GM12878 (cell line): ENCODE measurements around the gene FBN2. TPM values are rescaled to one million over a fixed set of nuclear protein-coding genes. Genes with fewer than 3 reads are reported as not detected.

Experiments used
- ASH2L ChIP-seq: fragments of 300-600, 200-600 bp; sonication (generic); IDR thresholded peaks from 2 replicates; pipeline ENCODE4 v1.6.1; 2017; ENCODE audit warnings: low read depth, mild to moderate bottlenecking, borderline replicate concordance
- DPF2 ChIP-seq: fragments of 450-650 bp; IDR thresholded peaks from 2 replicates; pipeline ENCODE4 v1.6.1; 2017; ENCODE audit warnings: mild to moderate bottlenecking
- FOXK2 ChIP-seq: fragments of 450-650 bp; IDR thresholded peaks from 2 replicates; pipeline ENCODE4 v1.6.1; 2017; ENCODE audit warnings: mild to moderate bottlenecking, moderate library complexity
- IRF4 ChIP-seq: IDR thresholded peaks from 2 replicates; pipeline ENCODE4 v1.6.1; 2011; ENCODE audit warnings: low read depth, low read length
- POU2F2 ChIP-seq: IDR thresholded peaks from 3 replicates; pipeline ENCODE4 v1.6.1; 2011; ENCODE audit warnings: low read depth, mild to moderate bottlenecking, low read length, borderline replicate concordance
- SUPT20H ChIP-seq: IDR thresholded peaks from 2 replicates; pipeline ENCODE4 v1.6.1; 2011; ENCODE audit warnings: low read depth, mild to moderate bottlenecking, low read length, moderate library complexity, borderline replicate concordance; ENCODE audit not compliant: control insufficient read depth
- polyA plus RNA-seq, 11 experiments: library from polyadenylated mRNA; depleted of rRNA in 4 of 11; unstranded in 6 of 11; stranded (reverse) in 5 of 11; fragments of >200 nt; fragmentation: Nextera tagmentation in 4 of 11; fragmentation: Illumina TruSeq in 1 of 11; extraction: Ambion mirVana in 4 of 11; extraction: Trizol in 1 of 11; gene quantifications; 1 replicate in 1 of 11; 2 replicates in 10 of 11; pipeline versions ENCODE4 v1.2.1 to v1.2.3, GENCODE V29; 2011 to 2016; ENCODE audit warnings: inconsistent platforms in 2 of 11, missing spikeins in 2 of 11, low read depth in 1 of 11
- total RNA-seq, 4 experiments: library from RNA; depleted of rRNA in 3 of 4; stranded (reverse); fragments of >200 nt in 3 of 4; fragmentation: Illumina TruSeq in 1 of 4; extraction: Trizol in 1 of 4; gene quantifications; 2 replicates each; pipeline versions ENCODE4 v1.2.1 to v1.2.3, GENCODE V29; 2013 to 2021
- TF ChIP-seq, protein P1 (sequence below): fragments of 450-650 bp; IDR thresholded peaks from 2 replicates; pipeline ENCODE4 v1.6.1; 2014; ENCODE audit warnings: mild to moderate bottlenecking
- TF ChIP-seq, protein P2 (sequence below): fragments of 450-650 bp; formaldehyde crosslinking; IDR thresholded peaks from 2 replicates; pipeline ENCODE4 v1.4.0; 2020; ENCODE audit warnings: mild to moderate bottlenecking, moderate library complexity

Gene FBN2
- total and polyA plus RNA-seq, 10 of the 15 experiments (the other 5 are each of a cell fraction or from before 2014, with no cell fraction given): 0.01 to 0.98 (median 0.10) TPM; not detected in 3

DNA sequence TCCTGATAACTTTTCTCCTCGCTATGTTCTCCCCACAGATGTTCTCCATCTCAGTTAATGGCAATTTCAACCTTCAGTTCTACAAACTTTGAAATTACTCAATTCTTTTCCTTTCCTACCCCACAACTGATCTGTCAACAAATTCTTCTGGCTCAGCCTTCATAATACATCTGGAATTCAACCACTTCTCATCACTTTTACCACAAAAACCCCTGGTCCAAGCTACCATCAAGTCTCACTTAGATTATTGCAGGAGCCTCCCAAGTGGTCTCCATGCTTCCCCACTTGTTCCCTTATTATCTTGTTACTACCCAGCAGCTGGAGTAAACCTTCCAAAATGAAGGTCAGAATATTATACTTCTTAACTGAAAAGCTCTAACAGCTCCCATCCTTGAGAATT is 110.1 kb downstream of the FBN2 start (continued):
- TF ChIP-seq ASH2L (no peak), IRF4 (no peak), POU2F2 (no peak), FOXK2 (no peak), SUPT20H (no peak), DPF2 (no peak)
- TF ChIP-seq, protein P1, sequence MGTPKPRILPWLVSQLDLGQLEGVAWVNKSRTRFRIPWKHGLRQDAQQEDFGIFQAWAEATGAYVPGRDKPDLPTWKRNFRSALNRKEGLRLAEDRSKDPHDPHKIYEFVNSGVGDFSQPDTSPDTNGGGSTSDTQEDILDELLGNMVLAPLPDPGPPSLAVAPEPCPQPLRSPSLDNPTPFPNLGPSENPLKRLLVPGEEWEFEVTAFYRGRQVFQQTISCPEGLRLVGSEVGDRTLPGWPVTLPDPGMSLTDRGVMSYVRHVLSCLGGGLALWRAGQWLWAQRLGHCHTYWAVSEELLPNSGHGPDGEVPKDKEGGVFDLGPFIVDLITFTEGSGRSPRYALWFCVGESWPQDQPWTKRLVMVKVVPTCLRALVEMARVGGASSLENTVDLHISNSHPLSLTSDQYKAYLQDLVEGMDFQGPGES: no peak
- TF ChIP-seq, protein P2, sequence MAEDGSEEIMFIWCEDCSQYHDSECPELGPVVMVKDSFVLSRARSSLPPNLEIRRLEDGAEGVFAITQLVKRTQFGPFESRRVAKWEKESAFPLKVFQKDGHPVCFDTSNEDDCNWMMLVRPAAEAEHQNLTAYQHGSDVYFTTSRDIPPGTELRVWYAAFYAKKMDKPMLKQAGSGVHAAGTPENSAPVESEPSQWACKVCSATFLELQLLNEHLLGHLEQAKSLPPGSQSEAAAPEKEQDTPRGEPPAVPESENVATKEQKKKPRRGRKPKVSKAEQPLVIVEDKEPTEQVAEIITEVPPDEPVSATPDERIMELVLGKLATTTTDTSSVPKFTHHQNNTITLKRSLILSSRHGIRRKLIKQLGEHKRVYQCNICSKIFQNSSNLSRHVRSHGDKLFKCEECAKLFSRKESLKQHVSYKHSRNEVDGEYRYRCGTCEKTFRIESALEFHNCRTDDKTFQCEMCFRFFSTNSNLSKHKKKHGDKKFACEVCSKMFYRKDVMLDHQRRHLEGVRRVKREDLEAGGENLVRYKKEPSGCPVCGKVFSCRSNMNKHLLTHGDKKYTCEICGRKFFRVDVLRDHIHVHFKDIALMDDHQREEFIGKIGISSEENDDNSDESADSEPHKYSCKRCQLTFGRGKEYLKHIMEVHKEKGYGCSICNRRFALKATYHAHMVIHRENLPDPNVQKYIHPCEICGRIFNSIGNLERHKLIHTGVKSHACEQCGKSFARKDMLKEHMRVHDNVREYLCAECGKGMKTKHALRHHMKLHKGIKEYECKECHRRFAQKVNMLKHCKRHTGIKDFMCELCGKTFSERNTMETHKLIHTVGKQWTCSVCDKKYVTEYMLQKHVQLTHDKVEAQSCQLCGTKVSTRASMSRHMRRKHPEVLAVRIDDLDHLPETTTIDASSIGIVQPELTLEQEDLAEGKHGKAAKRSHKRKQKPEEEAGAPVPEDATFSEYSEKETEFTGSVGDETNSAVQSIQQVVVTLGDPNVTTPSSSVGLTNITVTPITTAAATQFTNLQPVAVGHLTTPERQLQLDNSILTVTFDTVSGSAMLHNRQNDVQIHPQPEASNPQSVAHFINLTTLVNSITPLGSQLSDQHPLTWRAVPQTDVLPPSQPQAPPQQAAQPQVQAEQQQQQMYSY: no peak
